Adrenal gland (tissue), 12 donors: ENCODE results near the gene KCNMB4. TPM values are rescaled to one million over a fixed set of nuclear protein-coding genes. Genes with fewer than 3 reads are reported as not detected.

Experiments
- DNase-seq, 7 donors: peaks; one replicate each; pipeline ENCODE4 v3.0.0-alpha.2; 2019 to 2020
- H3K27ac ChIP-seq, 5 donors: fragments of 200-600 bp; sonication (generic) in 4 of 5; 1 replicate in 3 of 5; 2 replicates in 2 of 5; pipeline versions ENCODE4 v1.5.1 to v1.8.0; 2016 to 2020; ENCODE audit warnings: mild to moderate bottlenecking in 1 of 5
- H3K27me3 ChIP-seq: fragments of 200-600 bp; 2 replicates; pipeline ENCODE4 v1.8.0; 2021
- H3K36me3 ChIP-seq, 2 donors: fragments of 200-600 bp; replicated peaks in 1 of 2; 1 replicate in 1 of 2; 2 replicates in 1 of 2; pipeline versions ENCODE4 v1.5.1 to v1.8.0; 2018 to 2022
- H3K4me1 ChIP-seq, 2 donors: fragments of 200-600 bp; replicated peaks in 1 of 2; 1 replicate in 1 of 2; 2 replicates in 1 of 2; pipeline versions ENCODE4 v1.5.1 to v1.8.0; 2018 to 2021
- H3K4me3 ChIP-seq, 4 donors: fragments of 200-600 bp; sonication (generic) in 3 of 4; one replicate each; pipeline ENCODE4 v1.5.1; 2016 to 2018
- H3K9me3 ChIP-seq, 3 donors: fragments of 200-600 bp; sonication (generic) in 1 of 3; replicated peaks in 1 of 3; 1 replicate in 2 of 3; 2 replicates in 1 of 3; pipeline versions ENCODE4 v1.5.1 to v1.8.0; 2016 to 2021
- CTCF ChIP-seq, 6 experiments: fragments of 450-650 bp in 4 of 6; fragments of 200-600 bp in 2 of 6; sonication (generic) in 1 of 6; IDR thresholded peaks; 1 replicate in 5 of 6; 2 replicates in 1 of 6; pipeline versions ENCODE4 v1.5.1 to v1.8.0; 2016 to 2021; ENCODE audit warnings: antibody characterized with exemption in 6 of 6, mild to moderate bottlenecking in 2 of 6, moderate library complexity in 1 of 6
- POLR2A ChIP-seq, 2 donors: fragments of 450-650 bp; IDR thresholded peaks; one replicate each; pipeline ENCODE4 v1.6.1; 2017; ENCODE audit warnings: antibody characterized with exemption in 2 of 2, mild to moderate bottlenecking in 2 of 2, moderate library complexity in 1 of 2
- WGBS, 4 donors: extraction: QIAGEN DNeasy Blood & Tissue Kit in 2 of 4; methylation state at CpG; one replicate each; pipeline versions ENCODE4 v1.1.5 to v1.1.7; 2013 to 2017; 5-methylcytosine and 5-hydroxymethylcytosine counted together
- intact Hi-C, 2 donors: fragments of 100-400 bp; cut with DNase I; formaldehyde crosslinking; loops; one replicate each; pipeline versions ENCODE4 v1.14.1 to v1.15.0; 2022 to 2023
- polyA plus RNA-seq, 3 donors: library from polyadenylated mRNA; stranded (reverse); fragments of 200-250 nt in 2 of 3; fragments of 350-450 nt in 1 of 3; fragmentation: Illumina TruSeq in 1 of 3; extraction: RNeasy Lipid Tissue Mini Kit (QIAGEN cat#74804) in 1 of 3; gene quantifications; one replicate each; pipeline ENCODE4 v1.2.3, GENCODE V29; 2013 to 2014
- total RNA-seq, 9 donors: library from RNA; depleted of rRNA in 4 of 9; stranded (reverse); fragments of >200 nt in 4 of 9; fragments of 120-200 nt in 1 of 9; fragmentation: NEBNext Ultra II Directional in 1 of 9; extraction: Animal tissue kit (Norgen Biotek cat#: 25700) in 1 of 9; gene quantifications; one replicate each; pipeline versions ENCODE4 v1.1.0 to v1.2.4, GENCODE V29; 2013 to 2023
- donor health status: healthy with polysubstance abuse.
- donor health status: Bipolar disorder and iron deficiency.
- donor health status: DM: yes; HTN: yes; CAD: no.
- donor health status: DM: no; HTN: no; CAD: no.
- donor health status: DM: no; HTN: no; CAD: no.
- donor health status: DM: yes; HTN: yes; CAD: no.

The KCNMB4 gene
- total and polyA plus RNA-seq, 12 donors, result 2.2 to 23.3 (median 8.8) TPM

- no peaks in the 10 kb centered on the region for H3K27me3 ChIP-seq
- no peaks in the 10 kb centered on the region for H3K4me1 ChIP-seq
- intact Hi-C loops, result no loop called here
- no peak overlapping the region for H3K27ac ChIP-seq
- TF ChIP-seq POLR2A (IDR thresholded peaks at IDR 0.05) (no peak), CTCF (IDR thresholded peaks at IDR 0.05) (no peak)
- no peak for DNase-seq
- H3K9me3 ChIP-seq, result no peaks in the 10 kb centered on the region
- H3K4me3 ChIP-seq, result no peak overlapping the region
- no peaks in the 10 kb centered on the region for H3K36me3 ChIP-seq
- 47 to 67% (median 59%) methylated on average over 4 of the region's 4 CpGs for WGBS, 4 donors
Observed at GRCh38 chr12:70444903-70445302, 78.8 kb downstream of the KCNMB4 start.

- Histone ChIP-seq H3K36me3 (no peaks in the 10 kb centered on the region), H3K4me1 (no peaks in the 10 kb centered on the region), H3K9me3 (peaks cover 0 to 5% (median 0%) of the 10 kb centered on the region in 3 donors), H3K4me3 (no peak overlapping the region), H3K27ac (no peak overlapping the region), H3K27me3 (no peaks in the 10 kb centered on the region)
- intact Hi-C loops, result no loop called here
- TF ChIP-seq CTCF (IDR thresholded peaks at IDR 0.05) (no peak), POLR2A (IDR thresholded peaks at IDR 0.05) (no peak)
- DNase-seq, result no peak
- WGBS, 4 donors, result 75 to 82% (median 80%) methylated on average over 4 of the region's 4 CpGs
Observed at GRCh38 chr12:70448371-70448770, 82.3 kb downstream of the KCNMB4 start.

GRCh38 chr12:70449074-70449752, 83.1 kb downstream of the KCNMB4 start:
- WGBS, 4 donors, result 74 to 81% (median 77%) methylated on average over 13 of the region's 13 CpGs
- DNase-seq, result no peak
- no peaks in the 10 kb centered on the region for H3K27me3 ChIP-seq
- H3K27ac ChIP-seq, result no peak overlapping the region
- H3K4me1 ChIP-seq, result no peaks in the 10 kb centered on the region
- TF ChIP-seq POLR2A (IDR thresholded peaks at IDR 0.05), result no peak
- TF ChIP-seq CTCF (IDR thresholded peaks at IDR 0.05), result no peak
- H3K36me3 ChIP-seq, result no peaks in the 10 kb centered on the region
- H3K9me3 ChIP-seq, result peaks cover 0 to 5% (median 0%) of the 10 kb centered on the region in 3 donors
- intact Hi-C loops, result no loop called here
- H3K4me3 ChIP-seq, result no peak overlapping the region

- H3K27me3 ChIP-seq, result no peaks in the 10 kb centered on the region
- no peak overlapping the region for H3K27ac ChIP-seq
- H3K36me3 ChIP-seq, result no peaks in the 10 kb centered on the region
- H3K4me1 ChIP-seq, result no peaks in the 10 kb centered on the region
- intact Hi-C loops, result no loop called here
- 80 to 85% (median 84%) methylated on average over 2 of the region's 2 CpGs for WGBS, 4 donors
- H3K4me3 ChIP-seq, result no peak overlapping the region
- peaks cover 0 to 5% (median 0%) of the 10 kb centered on the region in 3 donors for H3K9me3 ChIP-seq
- TF ChIP-seq POLR2A (IDR thresholded peaks at IDR 0.05), result no peak
- DNase-seq, result no peak
Observed at GRCh38 chr12:70449753-70450341, 83.8 kb downstream of the KCNMB4 start.

GRCh38 chr12:70451528-70451927, 85.4 kb downstream of the KCNMB4 start:
- WGBS, 4 donors, result 73 to 100% (median 84%) methylated on average over 1 of the region's 1 CpG
- H3K4me1 ChIP-seq, result no peaks in the 10 kb centered on the region
- no peak for DNase-seq
- no peaks in the 10 kb centered on the region for H3K27me3 ChIP-seq
- H3K4me3 ChIP-seq, result no peak overlapping the region
- TF ChIP-seq CTCF (IDR thresholded peaks at IDR 0.05) (no peak), POLR2A (IDR thresholded peaks at IDR 0.05) (no peak)
- H3K9me3 ChIP-seq, result peaks cover 0 to 5% (median 0%) of the 10 kb centered on the region in 3 donors
- H3K36me3 ChIP-seq, result no peaks in the 10 kb centered on the region
- H3K27ac ChIP-seq, result no peak overlapping the region
- intact Hi-C loops, result no loop called here
